PC-3 (cell line): ENCODE data around the gene CASP10. TPM values are rescaled to one million over a fixed set of nuclear protein-coding genes. Genes with fewer than 3 reads are reported as not detected.
A peak's percentile ranks its signal among the peaks of the same experiment; 100 is the strongest.

Experiments
- ATAC-seq: fragments of 200-7000 bp; cut with Tn5 transposase; 2 replicates; pipeline ENCODE4 v1.9.1; 2020; ENCODE audit warnings: mild to moderate bottlenecking, moderate library complexity
- BruUV-seq: library from RNA; stranded (reverse); fragments of 400-500 nt; replicated peaks from 2 replicates; lab custom pipeline; 2021; lab: Mats Ljungman, UMichigan
- CTCF ChIA-PET: fragments of 300-600 bp; sonication (Branson Sonifier 250); formaldehyde crosslinking; loops from one replicate; lab custom pipeline; 2022; ENCODE audit warnings: antibody characterized with exemption; lab: Charles Lee
- POLR2A ChIA-PET: fragments of 300-600 bp; sonication (Branson Sonifier 250); formaldehyde crosslinking; loops from one replicate; lab custom pipeline; 2022; ENCODE audit warnings: antibody characterized with exemption; ENCODE audit not compliant: unreplicated experiment; lab: Charles Lee
- DNase-seq: peaks from one replicate; pipeline ENCODE4 v3.0.0-alpha.2; 2015
- H2AFZ ChIP-seq: fragments of 300-600 bp; sonication (generic); 2 replicates; pipeline ENCODE4 v1.6.0; 2016; ENCODE audit warnings: antibody characterized with exemption, low read length
- H3F3A ChIP-seq: fragments of 300-600 bp; sonication (generic); one replicate; pipeline ENCODE4 v1.6.0; 2017; ENCODE audit warnings: antibody characterized with exemption, low read length, control low read depth, mild to moderate bottlenecking; ENCODE audit not compliant: unreplicated experiment
- H3K27ac ChIP-seq: fragments of 300-600 bp; sonication (generic); 2 replicates; pipeline ENCODE4 v1.5.1; 2016; ENCODE audit warnings: mild to moderate bottlenecking, low read length
- H3K27me3 ChIP-seq: fragments of 300-600 bp; sonication (generic); 2 replicates; pipeline ENCODE4 v1.6.1; 2016; ENCODE audit warnings: low read length, mixed read lengths
- H3K36me3 ChIP-seq: fragments of 300-600 bp; sonication (generic); 2 replicates; pipeline ENCODE4 v1.6.1; 2016; ENCODE audit warnings: low read depth, mixed run types, low read length, mixed read lengths
- H3K4me1 ChIP-seq: fragments of 300-600 bp; sonication (generic); 2 replicates; pipeline ENCODE4 v1.5.1; 2016; ENCODE audit warnings: low read length; ENCODE audit not compliant: insufficient read depth
- H3K4me2 ChIP-seq: fragments of 300-600 bp; sonication (generic); 2 replicates; pipeline ENCODE4 v1.6.0; 2016; ENCODE audit warnings: low read length
- H3K4me3 ChIP-seq: fragments of 300-600 bp; sonication (generic); 2 replicates; pipeline ENCODE4 v1.5.1; 2016; ENCODE audit warnings: mild to moderate bottlenecking, low read length, mixed read lengths
- H3K79me2 ChIP-seq: fragments of 300-600 bp; sonication (generic); 2 replicates; pipeline ENCODE4 v1.6.1; 2017; ENCODE audit warnings: low read length, mixed read lengths
- H3K9ac ChIP-seq: fragments of 300-600 bp; sonication (generic); 2 replicates; pipeline ENCODE4 v1.6.0; 2016; ENCODE audit warnings: mild to moderate bottlenecking, low read length
- H3K9me2 ChIP-seq: fragments of 300-600 bp; sonication (generic); replicated peaks from 2 replicates; pipeline ENCODE4 v1.6.1; 2016; ENCODE audit warnings: mixed run types, low read length, mixed read lengths
- H3K9me3 ChIP-seq: fragments of 300-600 bp; sonication (generic); 2 replicates; pipeline ENCODE4 v1.6.1; 2016; ENCODE audit warnings: low read length, mixed read lengths
- H4K20me1 ChIP-seq: fragments of 300-600 bp; sonication (generic); 2 replicates; pipeline ENCODE4 v1.6.1; 2016; ENCODE audit warnings: low read length, mixed read lengths
- EZH2 ChIP-seq: fragments of 300-600 bp; sonication (generic); IDR thresholded peaks from one replicate; pipeline ENCODE4 v1.6.1; 2017; ENCODE audit warnings: antibody characterized with exemption, mild to moderate bottlenecking, low read length; ENCODE audit not compliant: unreplicated experiment
- EZH2phosphoT487 ChIP-seq: fragments of 300-600 bp; sonication (generic); IDR thresholded peaks from 2 replicates; pipeline ENCODE4 v1.6.1; 2018; ENCODE audit warnings: mild to moderate bottlenecking, antibody characterized with exemption, low read length, borderline replicate concordance
- intact Hi-C: fragments of 100-400 bp; cut with micrococcal nuclease; formaldehyde crosslinking; loops from 2 replicates; pipeline ENCODE4 v1.9.0; 2023
- total RNA-seq: library from RNA; depleted of rRNA; stranded (reverse); fragments of >200 nt; gene quantifications from 2 replicates; pipeline ENCODE4 v1.2.3, GENCODE V29; 2014; rRNA removed
- TF ChIP-seq, protein P1 (sequence below): fragments of 300-600 bp; sonication (generic); conservative IDR thresholded peaks from 2 replicates; pipeline ENCODE4 v1.5.1; 2017; ENCODE audit warnings: antibody characterized with exemption, low read depth, mild to moderate bottlenecking, low read length

The CASP10 gene
- total RNA-seq, 1 experiment from 2014 or later = 4.2 TPM

DNA sequence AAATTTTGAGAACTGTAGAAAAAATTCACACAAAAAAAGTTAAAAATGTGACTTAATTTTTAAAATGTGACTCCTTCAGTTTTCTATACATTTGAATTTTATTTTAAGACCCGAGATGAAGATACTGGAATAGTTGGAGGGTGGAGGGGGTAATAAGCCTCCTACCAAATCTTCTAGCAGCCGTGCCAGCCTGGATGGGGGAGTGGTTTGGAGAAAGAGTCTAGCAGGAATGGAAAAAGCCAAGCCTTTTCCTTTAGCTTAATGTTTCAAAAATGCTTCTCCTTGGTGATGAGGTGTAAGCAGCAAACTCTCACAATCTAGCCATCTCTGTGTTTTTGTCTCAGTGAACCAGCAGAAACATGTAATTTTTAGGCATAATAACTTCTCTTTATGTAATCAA lies 92.1 kb downstream of the CASP10 start:
- ChIA-PET POLR2A (no interaction called here), CTCF (no interaction called here)
- Histone ChIP-seq H3K4me2 (no peak overlapping the region), H3K9ac (no peak overlapping the region), H3K9me2 (no peaks in the 10 kb centered on the region), H2AFZ (no peak overlapping the region), H3K4me3 (no peak overlapping the region), H3K4me1 (no peaks in the 10 kb centered on the region), H3K27ac (no peak overlapping the region), H3F3A (no peaks in the 10 kb centered on the region), H3K79me2 (no peaks in the 10 kb centered on the region), H4K20me1 (no peaks in the 10 kb centered on the region), H3K36me3 (peaks cover 39% of the 10 kb centered on the region), H3K9me3 (no peaks in the 10 kb centered on the region), H3K27me3 (no peaks in the 10 kb centered on the region)
- intact Hi-C loops = no loop called here
- no TSS peak for BruUV-seq
- ATAC-seq (no peak), DNase-seq (no peak)
- TF ChIP-seq, protein P1, sequence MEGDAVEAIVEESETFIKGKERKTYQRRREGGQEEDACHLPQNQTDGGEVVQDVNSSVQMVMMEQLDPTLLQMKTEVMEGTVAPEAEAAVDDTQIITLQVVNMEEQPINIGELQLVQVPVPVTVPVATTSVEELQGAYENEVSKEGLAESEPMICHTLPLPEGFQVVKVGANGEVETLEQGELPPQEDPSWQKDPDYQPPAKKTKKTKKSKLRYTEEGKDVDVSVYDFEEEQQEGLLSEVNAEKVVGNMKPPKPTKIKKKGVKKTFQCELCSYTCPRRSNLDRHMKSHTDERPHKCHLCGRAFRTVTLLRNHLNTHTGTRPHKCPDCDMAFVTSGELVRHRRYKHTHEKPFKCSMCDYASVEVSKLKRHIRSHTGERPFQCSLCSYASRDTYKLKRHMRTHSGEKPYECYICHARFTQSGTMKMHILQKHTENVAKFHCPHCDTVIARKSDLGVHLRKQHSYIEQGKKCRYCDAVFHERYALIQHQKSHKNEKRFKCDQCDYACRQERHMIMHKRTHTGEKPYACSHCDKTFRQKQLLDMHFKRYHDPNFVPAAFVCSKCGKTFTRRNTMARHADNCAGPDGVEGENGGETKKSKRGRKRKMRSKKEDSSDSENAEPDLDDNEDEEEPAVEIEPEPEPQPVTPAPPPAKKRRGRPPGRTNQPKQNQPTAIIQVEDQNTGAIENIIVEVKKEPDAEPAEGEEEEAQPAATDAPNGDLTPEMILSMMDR = no peak
- TF ChIP-seq EZH2 (no peak), EZH2phosphoT487 (no peak)

DNA sequence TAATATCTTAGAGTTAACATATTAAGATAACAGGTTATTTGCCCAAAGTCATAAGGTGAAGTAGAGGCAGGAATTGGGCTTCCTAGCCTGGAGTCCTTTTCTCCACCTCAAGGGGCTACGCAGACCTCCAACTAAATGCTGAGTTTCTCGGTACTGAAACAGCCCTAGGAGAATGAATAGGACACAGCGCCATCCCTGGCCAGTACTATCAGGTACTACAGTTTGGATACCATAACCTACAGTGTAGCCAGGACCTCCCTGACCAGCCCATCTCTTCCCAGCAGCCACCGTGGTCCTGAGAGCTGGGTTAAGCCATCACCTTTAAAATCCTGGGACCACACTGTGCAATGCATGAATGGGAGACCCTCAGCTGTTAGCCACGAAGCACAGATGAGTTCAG lies 93.0 kb downstream of the CASP10 start:
- H3K9ac ChIP-seq = no peak overlapping the region
- H3K4me3 ChIP-seq = no peak overlapping the region
- H3K4me2 ChIP-seq = no peak overlapping the region
- no peaks in the 10 kb centered on the region for H4K20me1 ChIP-seq
- H3K9me3 ChIP-seq = no peaks in the 10 kb centered on the region
- H3K79me2 ChIP-seq = no peaks in the 10 kb centered on the region
- CTCF ChIA-PET = no interaction called here
- H3K9me2 ChIP-seq = no peaks in the 10 kb centered on the region
- no peaks in the 10 kb centered on the region for H3F3A ChIP-seq
- H3K27me3 ChIP-seq = no peaks in the 10 kb centered on the region
- peaks cover 37% of the 10 kb centered on the region for H3K36me3 ChIP-seq
- POLR2A ChIA-PET = no interaction called here
- DNase-seq = no peak
- no TSS peak for BruUV-seq
- no peaks in the 10 kb centered on the region for H3K4me1 ChIP-seq
- no peak for ATAC-seq
- TF ChIP-seq EZH2phosphoT487 = no peak
- TF ChIP-seq, protein P1 = 0 out of 2 replicates have a peak, but pooled peaks have one; percentile 28
- intact Hi-C loops = no loop called here
- H2AFZ ChIP-seq = no peak overlapping the region
- H3K27ac ChIP-seq = no peak overlapping the region

DNA sequence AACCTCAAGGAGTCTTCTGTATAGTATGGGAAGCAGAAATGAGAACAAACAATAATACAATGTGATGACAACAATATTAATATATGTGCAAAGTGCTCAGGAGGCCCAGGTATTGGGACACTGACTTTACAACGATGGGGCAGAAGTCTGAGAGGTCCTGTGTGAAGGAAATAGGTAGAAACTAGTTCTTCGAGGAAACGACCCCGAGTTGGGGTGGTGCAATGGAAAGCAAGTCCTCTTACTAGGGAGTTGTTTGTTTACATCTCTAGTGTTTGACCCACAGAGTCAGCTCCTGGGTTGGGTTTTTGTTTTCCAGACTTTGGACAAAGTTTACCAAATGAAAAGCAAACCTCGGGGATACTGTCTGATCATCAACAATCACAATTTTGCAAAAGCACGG lies 93.6 kb downstream of the CASP10 start:
- no peak overlapping the region for H3K27ac ChIP-seq
- intact Hi-C loops = no loop called here
- H3K4me3 ChIP-seq = no peak overlapping the region
- H2AFZ ChIP-seq = no peak overlapping the region
- CTCF ChIA-PET = no interaction called here
- peaks cover 37% of the 10 kb centered on the region for H3K36me3 ChIP-seq
- TF ChIP-seq, protein P1 = no peak
- TF ChIP-seq EZH2phosphoT487 (no peak), EZH2 (no peak)
- no peaks in the 10 kb centered on the region for H3K9me3 ChIP-seq
- no peaks in the 10 kb centered on the region for H4K20me1 ChIP-seq
- H3K79me2 ChIP-seq = no peaks in the 10 kb centered on the region
- DNase-seq (no peak), ATAC-seq (no peak)
- no TSS peak for BruUV-seq
- H3K4me2 ChIP-seq = no peak overlapping the region
- POLR2A ChIA-PET = no interaction called here
- H3K4me1 ChIP-seq = no peaks in the 10 kb centered on the region
- H3K9ac ChIP-seq = no peak overlapping the region
- H3K27me3 ChIP-seq = no peaks in the 10 kb centered on the region
- no peaks in the 10 kb centered on the region for H3K9me2 ChIP-seq
- H3F3A ChIP-seq = no peaks in the 10 kb centered on the region

Other genes with a start within 250 kb of the CASP10 start
- 17.7 and 25.9 TPM in 2 replicates for gene ORC2, start 219.5 kb upstream of the CASP10 start, total RNA-seq
- gene HYCC2, start 111.5 kb upstream of the CASP10 start, total RNA-seq = 3.6 and 5.5 TPM in 2 replicates
- 154 and 176 TPM in 2 replicates for gene NDUFB3, start 111.1 kb upstream of the CASP10 start, total RNA-seq
- gene CFLAR, start 67.0 kb upstream of the CASP10 start, total RNA-seq = 32.1 and 33.5 TPM in 2 replicates
- gene CASP8, start 77.4 kb downstream of the CASP10 start, total RNA-seq = 22.2 and 29.4 TPM in 2 replicates
- 0.26 and 5.9 TPM in 2 replicates for gene FLACC1, start 174.2 kb downstream of the CASP10 start, total RNA-seq